RPMI7951 (cell line): ENCODE results near the gene FAM216A. TPM values are rescaled to one million over a fixed set of nuclear protein-coding genes. Genes with fewer than 3 reads are reported as not detected.
"Not testable (repeated sequence)": the region's sequence is repeated elsewhere in the genome, so short reads cannot be mapped to it uniquely, and the experiment has no call there.

Experiments
- DNase-seq: peaks from one replicate; pipeline ENCODE4 v3.0.0-alpha.2; 2012; ENCODE audit warnings: low read depth
- total RNA-seq: library from RNA; depleted of rRNA; stranded (reverse); fragments of >200 nt; shearing (Covaris generic); gene quantifications from 2 replicates; pipeline ENCODE4 v1.2.3, GENCODE V29; 2014

Gene FAM216A
- total RNA-seq, 1 experiment from 2014 or later: 42.3 TPM

- peak; percentile 54 for DNase-seq
Measured at GRCh38 chr12:110501399-110501751, 32.7 kb downstream of the FAM216A start.

GRCh38 chr12:110501752-110502738 lies 33.4 kb downstream of the FAM216A start, which contains the start of the genes RAD9B and VPS29:
Gene RAD9B (plus strand): TSS chr12:110502331. CDS start chr12:110502338, 7 bp downstream.
Gene VPS29 (minus strand): TSS chr12:110502111. CDS start chr12:110502051, 60 bp downstream.
- peak; percentile 98 for DNase-seq

GRCh38 chr12:110503432-110503831 lies 34.8 kb downstream of the FAM216A start:
- no peak for DNase-seq

- no peak for DNase-seq
Measured at GRCh38 chr12:110505332-110505731, 36.7 kb downstream of the FAM216A start.

GRCh38 chr12:110508071-110508586 lies 39.5 kb downstream of the FAM216A start:
- no peak for DNase-seq

- no peak for DNase-seq
Measured at GRCh38 chr12:110513842-110514241, 45.2 kb downstream of the FAM216A start.

GRCh38 chr12:110514363-110514762 lies 45.7 kb downstream of the FAM216A start:
- DNase-seq: no peak

GRCh38 chr12:110516995-110517394 lies 48.4 kb downstream of the FAM216A start:
- DNase-seq: no peak

GRCh38 chr12:110518014-110518413 lies 49.4 kb downstream of the FAM216A start:
- DNase-seq: not testable (repeated sequence)

- not testable (repeated sequence) for DNase-seq
Measured at GRCh38 chr12:110520876-110521712, 52.4 kb downstream of the FAM216A start.

GRCh38 chr12:110528277-110528839 lies 59.7 kb downstream of the FAM216A start:
- DNase-seq: no peak

GRCh38 chr12:110530511-110530910 lies 61.9 kb downstream of the FAM216A start:
- DNase-seq: no peak

GRCh38 chr12:110531741-110532333 lies 63.2 kb downstream of the FAM216A start:
- DNase-seq: peak; percentile 72

- DNase-seq: no peak
Measured at GRCh38 chr12:110532644-110533043, 64.0 kb downstream of the FAM216A start.

- DNase-seq: no peak
Measured at GRCh38 chr12:110533607-110534006, 65.0 kb downstream of the FAM216A start.

GRCh38 chr12:110534811-110535210 lies 66.2 kb downstream of the FAM216A start:
- DNase-seq: no peak

- DNase-seq: no peak
Measured at GRCh38 chr12:110536834-110537604, 68.4 kb downstream of the FAM216A start.

- no peak for DNase-seq
Measured at GRCh38 chr12:110537605-110538409, 69.2 kb downstream of the FAM216A start.

- no peak for DNase-seq
Measured at GRCh38 chr12:110538869-110539622, 70.4 kb downstream of the FAM216A start.
